Upper lobe of right lung (tissue), 1 donor: ENCODE measurements around the gene CNTNAP5. TPM values are rescaled to one million over a fixed set of nuclear protein-coding genes. Genes with fewer than 3 reads are reported as not detected.

Source experiments
- ATAC-seq: fragments of 200-7000 bp; cut with Tn5 transposase; one replicate; pipeline ENCODE4 v1.9.1; 2020; ENCODE audit warnings: mild to moderate bottlenecking, moderate library complexity
- DNase-seq: peaks from one replicate; pipeline ENCODE4 v3.0.0-alpha.2; 2020
- H3K27ac ChIP-seq: fragments of 200-600 bp; one replicate; pipeline ENCODE4 v1.8.0; 2022
- H3K27me3 ChIP-seq: fragments of 200-600 bp; one replicate; pipeline ENCODE4 v1.8.0; 2022; ENCODE audit warnings: mild to moderate bottlenecking
- H3K36me3 ChIP-seq: fragments of 200-600 bp; one replicate; pipeline ENCODE4 v1.8.0; 2022
- H3K4me1 ChIP-seq: fragments of 200-600 bp; one replicate; pipeline ENCODE4 v1.8.0; 2022
- H3K4me3 ChIP-seq: fragments of 200-600 bp; one replicate; pipeline ENCODE4 v1.8.0; 2022; ENCODE audit warnings: mild to moderate bottlenecking
- H3K9me3 ChIP-seq: fragments of 200-600 bp; one replicate; pipeline ENCODE4 v1.8.0; 2022
- CTCF ChIP-seq: fragments of 200-600 bp; IDR thresholded peaks from one replicate; pipeline ENCODE4 v1.8.0; 2022; ENCODE audit warnings: antibody characterized with exemption
- intact Hi-C: fragments of 100-400 bp; cut with DNase I; formaldehyde crosslinking; loops from one replicate; pipeline ENCODE4 v1.11.0; 2022
- total RNA-seq: library from RNA; stranded (reverse); fragmentation: NEBNext Ultra II Directional; extraction: Animal tissue kit (Norgen Biotek cat#: 25700); gene quantifications from one replicate; pipeline ENCODE4 v1.2.1, GENCODE V29; 2021
- donor health status: DM: no; HTN: yes; CAD: no; lungs with severe emphysema.

The CNTNAP5 gene
- total RNA-seq, 1 donor from 2014 or later, result not detected

- no peak overlapping the region for H3K4me3 ChIP-seq
- no peak overlapping the region for H3K27ac ChIP-seq
- H3K36me3 ChIP-seq, result no peaks in the 10 kb centered on the region
- TF ChIP-seq CTCF, result no peak
- no peaks in the 10 kb centered on the region for H3K9me3 ChIP-seq
- intact Hi-C loops, result no loop called here
- H3K4me1 ChIP-seq, result no peaks in the 10 kb centered on the region
- ATAC-seq (no peak), DNase-seq (no peak)
- no peaks in the 10 kb centered on the region for H3K27me3 ChIP-seq
These were observed 399.0 kb downstream of the CNTNAP5 start for GRCh38 chr2:124424074-124424473.

- no peak overlapping the region for H3K4me3 ChIP-seq
- H3K9me3 ChIP-seq, result no peaks in the 10 kb centered on the region
- no peak for TF ChIP-seq CTCF
- H3K27ac ChIP-seq, result no peak overlapping the region
- intact Hi-C loops, result no loop called here
- H3K36me3 ChIP-seq, result no peaks in the 10 kb centered on the region
- DNase-seq (no peak), ATAC-seq (no peak)
- H3K27me3 ChIP-seq, result no peaks in the 10 kb centered on the region
- H3K4me1 ChIP-seq, result no peaks in the 10 kb centered on the region
These were observed 401.0 kb downstream of the CNTNAP5 start for GRCh38 chr2:124426122-124426521.

- H3K4me3 ChIP-seq, result no peak overlapping the region
- H3K4me1 ChIP-seq, result no peaks in the 10 kb centered on the region
- H3K27me3 ChIP-seq, result no peaks in the 10 kb centered on the region
- no peak for DNase-seq
- no peak for ATAC-seq
- H3K27ac ChIP-seq, result no peak overlapping the region
- H3K9me3 ChIP-seq, result no peaks in the 10 kb centered on the region
- H3K36me3 ChIP-seq, result no peaks in the 10 kb centered on the region
- intact Hi-C loops, result no loop called here
- TF ChIP-seq CTCF, result no peak
These were observed 401.5 kb downstream of the CNTNAP5 start for GRCh38 chr2:124426625-124427024.

DNA sequence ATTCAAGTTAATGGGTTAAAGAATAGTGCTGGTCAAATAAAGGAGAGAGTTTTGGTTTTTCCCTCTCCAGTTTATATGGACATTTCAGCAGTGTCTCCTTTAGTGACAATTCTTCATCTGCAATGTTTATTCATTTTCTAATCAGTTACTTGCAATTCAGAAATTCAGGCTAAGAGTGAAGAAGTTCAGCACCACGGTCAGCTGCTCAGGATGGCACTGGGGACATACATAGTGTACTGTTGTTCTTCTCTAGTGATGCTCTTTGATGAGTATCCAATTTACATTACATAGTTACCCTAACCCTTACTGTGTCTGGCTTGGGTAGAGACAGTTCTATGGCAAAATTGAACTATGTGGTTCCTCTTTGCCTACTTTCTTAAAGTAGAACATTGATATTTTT, 412.7 kb downstream of the CNTNAP5 start:
- DNase-seq (no peak), ATAC-seq (no peak)
- Histone ChIP-seq H3K4me3 (no peak overlapping the region), H3K27ac (no peak overlapping the region), H3K4me1 (no peaks in the 10 kb centered on the region), H3K36me3 (no peaks in the 10 kb centered on the region), H3K9me3 (no peaks in the 10 kb centered on the region), H3K27me3 (no peaks in the 10 kb centered on the region)
- no peak for TF ChIP-seq CTCF
- intact Hi-C loops, result no loop called here

- no peaks in the 10 kb centered on the region for H3K36me3 ChIP-seq
- intact Hi-C loops, result no loop called here
- no peak for TF ChIP-seq CTCF
- DNase-seq (no peak), ATAC-seq (no peak)
- H3K4me3 ChIP-seq, result no peak overlapping the region
- H3K4me1 ChIP-seq, result no peaks in the 10 kb centered on the region
- H3K27me3 ChIP-seq, result no peaks in the 10 kb centered on the region
- H3K27ac ChIP-seq, result no peak overlapping the region
- H3K9me3 ChIP-seq, result no peaks in the 10 kb centered on the region
These were observed 425.4 kb downstream of the CNTNAP5 start for GRCh38 chr2:124450481-124450880.

DNA sequence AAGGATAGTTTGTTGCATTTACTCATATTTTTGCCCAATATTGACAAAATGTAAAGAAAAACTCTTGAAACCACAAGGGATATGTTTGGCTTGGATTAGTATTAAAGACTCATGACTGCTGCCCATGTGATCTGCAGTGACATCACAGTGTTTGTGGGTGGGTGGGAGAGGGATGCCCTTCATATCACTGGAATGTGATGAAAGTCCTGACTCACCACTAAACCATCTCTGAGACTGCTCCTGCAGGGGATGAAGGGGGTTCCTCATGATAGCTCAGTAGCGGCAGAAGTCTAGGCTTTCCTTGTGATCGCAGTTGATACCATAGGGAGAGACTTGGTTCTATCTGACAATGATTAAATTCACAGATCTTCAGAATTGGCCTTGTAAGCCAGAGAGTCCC, 451.2 kb downstream of the CNTNAP5 start:
- no peaks in the 10 kb centered on the region for H3K27me3 ChIP-seq
- ATAC-seq, result no peak

More for the DNA sequence above, 451.2 kb downstream of the CNTNAP5 start:
- intact Hi-C loops, result no loop called here
- DNase-seq, result no peak
- Histone ChIP-seq H3K9me3 (no peaks in the 10 kb centered on the region), H3K4me1 (no peaks in the 10 kb centered on the region), H3K27ac (no peak overlapping the region), H3K4me3 (no peak overlapping the region), H3K36me3 (no peaks in the 10 kb centered on the region)
- no peak for TF ChIP-seq CTCF
